ENCODE results near the gene KCNQ5. TPM values are rescaled to one million over a fixed set of nuclear protein-coding genes. Genes with fewer than 3 reads are reported as not detected.

Gene KCNQ5
- total RNA-seq, 1 donor from 2014 or later, result 1.5 TPM

DNA sequence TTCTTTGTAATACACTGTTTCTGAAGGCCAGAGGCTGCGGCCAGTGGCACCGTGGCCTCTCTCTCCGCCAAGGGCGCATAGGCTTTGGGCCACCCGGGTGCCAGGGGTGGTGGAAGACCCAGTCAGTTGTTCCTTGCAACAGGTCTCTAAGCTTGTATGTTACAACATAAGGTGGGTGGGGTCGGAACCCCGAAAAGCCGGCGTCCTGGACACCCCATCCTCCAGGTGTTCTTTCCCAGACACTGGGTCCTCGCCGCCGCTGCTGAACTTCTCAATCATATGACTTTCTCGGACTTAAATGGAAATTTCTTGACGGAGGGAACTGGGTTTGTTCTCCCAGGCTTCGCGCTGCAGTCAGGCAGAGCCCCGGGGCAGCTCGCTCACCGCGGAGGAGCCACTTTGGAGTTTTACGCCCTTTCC is 983 bp upstream of the KCNQ5 start:
- peaks cover 16% of the 10 kb centered on the region for H3K27me3 Mint-ChIP-seq (ENCODE audit: unreplicated experiment)
- peak; percentile 17 for DNase-seq

DNA sequence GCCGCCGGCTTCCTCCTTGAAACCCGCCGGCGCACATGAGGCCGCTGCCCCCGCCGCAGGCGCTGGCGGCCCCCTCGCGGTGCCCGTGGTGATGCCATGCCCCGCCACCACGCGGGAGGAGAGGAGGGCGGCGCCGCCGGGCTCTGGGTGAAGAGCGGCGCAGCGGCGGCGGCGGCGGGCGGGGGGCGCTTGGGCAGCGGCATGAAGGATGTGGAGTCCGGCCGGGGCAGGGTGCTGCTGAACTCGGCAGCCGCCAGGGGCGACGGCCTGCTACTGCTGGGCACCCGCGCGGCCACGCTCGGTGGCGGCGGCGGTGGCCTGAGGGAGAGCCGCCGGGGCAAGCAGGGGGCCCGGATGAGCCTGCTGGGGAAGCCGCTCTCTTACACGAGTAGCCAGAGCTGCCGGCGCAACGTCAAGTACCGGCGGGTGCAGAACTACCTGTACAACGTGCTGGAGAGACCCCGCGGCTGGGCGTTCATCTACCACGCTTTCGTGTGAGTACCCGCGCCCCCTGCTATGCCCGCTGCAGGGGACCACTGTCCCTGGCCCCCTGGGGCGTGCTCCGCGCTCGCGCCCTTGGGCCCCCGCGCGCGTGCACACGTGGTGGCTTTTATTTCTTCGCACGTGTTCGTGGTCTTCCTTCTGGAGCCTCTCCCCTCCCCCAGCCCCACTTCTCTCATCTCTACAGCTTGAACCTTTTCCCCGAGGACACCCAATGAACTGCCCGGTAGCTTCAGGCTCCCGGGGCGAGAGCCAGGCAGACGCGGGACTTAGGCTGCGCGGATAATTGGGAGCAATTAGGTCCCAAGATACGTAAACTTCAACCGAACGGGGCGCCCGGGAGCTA is 453 bp downstream of the KCNQ5 start:
- peaks cover 16% of the 10 kb centered on the region for H3K27me3 Mint-ChIP-seq (ENCODE audit: unreplicated experiment)
- H3K27ac Mint-ChIP-seq (ENCODE audit: unreplicated experiment), result no peak overlapping the region
- peaks cover 4% of the 10 kb centered on the region for H3K9me3 Mint-ChIP-seq (ENCODE audit: unreplicated experiment)
- peak; percentile 71 for DNase-seq
- peaks cover 17% of the 10 kb centered on the region for H3K4me1 Mint-ChIP-seq (ENCODE audit: low read depth, unreplicated experiment)
- H3K4me3 Mint-ChIP-seq (ENCODE audit: unreplicated experiment), result peak overlapping the region; percentile 94
- no peaks in the 10 kb centered on the region for H3K36me3 Mint-ChIP-seq (ENCODE audit: unreplicated experiment)
- TF ChIP-seq, protein P1, sequence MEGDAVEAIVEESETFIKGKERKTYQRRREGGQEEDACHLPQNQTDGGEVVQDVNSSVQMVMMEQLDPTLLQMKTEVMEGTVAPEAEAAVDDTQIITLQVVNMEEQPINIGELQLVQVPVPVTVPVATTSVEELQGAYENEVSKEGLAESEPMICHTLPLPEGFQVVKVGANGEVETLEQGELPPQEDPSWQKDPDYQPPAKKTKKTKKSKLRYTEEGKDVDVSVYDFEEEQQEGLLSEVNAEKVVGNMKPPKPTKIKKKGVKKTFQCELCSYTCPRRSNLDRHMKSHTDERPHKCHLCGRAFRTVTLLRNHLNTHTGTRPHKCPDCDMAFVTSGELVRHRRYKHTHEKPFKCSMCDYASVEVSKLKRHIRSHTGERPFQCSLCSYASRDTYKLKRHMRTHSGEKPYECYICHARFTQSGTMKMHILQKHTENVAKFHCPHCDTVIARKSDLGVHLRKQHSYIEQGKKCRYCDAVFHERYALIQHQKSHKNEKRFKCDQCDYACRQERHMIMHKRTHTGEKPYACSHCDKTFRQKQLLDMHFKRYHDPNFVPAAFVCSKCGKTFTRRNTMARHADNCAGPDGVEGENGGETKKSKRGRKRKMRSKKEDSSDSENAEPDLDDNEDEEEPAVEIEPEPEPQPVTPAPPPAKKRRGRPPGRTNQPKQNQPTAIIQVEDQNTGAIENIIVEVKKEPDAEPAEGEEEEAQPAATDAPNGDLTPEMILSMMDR (IDR thresholded peaks at IDR 0.05; ENCODE audit: partially characterized antibody, unreplicated experiment), result peak; percentile 39

More for the DNA sequence above, 983 bp upstream of the KCNQ5 start:
- H3K9me3 Mint-ChIP-seq (ENCODE audit: unreplicated experiment), result peaks cover 4% of the 10 kb centered on the region
- peaks cover 17% of the 10 kb centered on the region for H3K4me1 Mint-ChIP-seq (ENCODE audit: low read depth, unreplicated experiment)
- no peaks in the 10 kb centered on the region for H3K36me3 Mint-ChIP-seq (ENCODE audit: unreplicated experiment)
- peak overlapping the region; percentile 86 for H3K4me3 Mint-ChIP-seq (ENCODE audit: unreplicated experiment)
- no peak overlapping the region for H3K27ac Mint-ChIP-seq (ENCODE audit: unreplicated experiment)
- TF ChIP-seq, protein P1 (IDR thresholded peaks at IDR 0.05; ENCODE audit: partially characterized antibody, unreplicated experiment), result no peak

DNA sequence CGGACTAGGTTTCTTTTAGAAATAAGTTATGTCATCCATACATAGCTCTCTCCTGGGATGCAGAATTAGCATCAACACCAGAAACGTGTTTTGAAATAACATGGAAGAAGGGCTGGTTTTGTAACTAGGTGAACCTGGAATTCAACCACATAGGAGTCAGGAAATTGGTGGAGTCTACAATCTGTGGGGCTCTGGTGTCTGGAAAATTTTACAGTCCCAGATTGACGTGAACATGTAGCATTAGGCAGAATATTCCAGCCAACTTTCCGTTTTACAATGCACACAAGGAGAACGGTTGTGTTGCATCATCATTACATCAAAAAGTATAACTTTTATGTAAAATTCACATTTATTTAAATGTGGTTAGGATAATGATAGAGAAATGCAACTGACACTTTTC is 1.9 kb downstream of the KCNQ5 start:
- Mint-ChIP-seq H3K9me3 (ENCODE audit: unreplicated experiment) (peaks cover 4% of the 10 kb centered on the region), H3K27ac (ENCODE audit: unreplicated experiment) (no peak overlapping the region), H3K27me3 (ENCODE audit: unreplicated experiment) (peaks cover 16% of the 10 kb centered on the region), H3K36me3 (ENCODE audit: unreplicated experiment) (no peaks in the 10 kb centered on the region), H3K4me1 (ENCODE audit: low read depth, unreplicated experiment) (peaks cover 17% of the 10 kb centered on the region), H3K4me3 (ENCODE audit: unreplicated experiment) (no peak overlapping the region)
- TF ChIP-seq, protein P1 (IDR thresholded peaks at IDR 0.05; ENCODE audit: partially characterized antibody, unreplicated experiment), result no peak
- DNase-seq, result no peak

DNA sequence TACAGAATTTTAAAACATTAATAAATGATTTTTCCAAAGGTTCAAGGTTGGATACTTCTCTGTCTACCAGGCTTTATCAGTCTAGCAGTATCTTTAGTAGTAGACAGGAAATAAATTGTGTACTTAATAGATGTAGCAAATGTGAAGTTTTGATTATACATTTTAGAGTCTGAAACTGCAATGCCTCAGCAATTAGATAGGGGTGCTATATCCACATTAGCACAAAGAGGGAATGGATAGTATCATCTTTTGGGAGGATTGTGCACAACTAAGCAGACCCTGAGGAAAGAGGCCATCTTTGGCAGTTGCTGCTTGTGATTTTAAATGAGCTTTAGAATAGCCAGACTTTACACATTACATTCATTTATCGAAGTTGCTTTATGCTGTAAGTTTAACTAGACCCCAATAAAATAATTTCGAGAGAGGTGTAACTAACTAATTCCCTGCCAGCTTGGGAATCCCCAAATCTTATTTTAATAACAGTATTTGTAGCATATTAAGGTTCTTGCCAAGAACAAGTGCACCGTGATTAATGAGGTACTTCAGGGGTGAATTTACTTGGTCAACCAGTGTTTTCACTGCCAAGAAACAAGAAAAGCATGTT is 2.8 kb downstream of the KCNQ5 start:
- TF ChIP-seq, protein P1 (IDR thresholded peaks at IDR 0.05; ENCODE audit: partially characterized antibody, unreplicated experiment), result peak; percentile 74
- peaks cover 4% of the 10 kb centered on the region for H3K9me3 Mint-ChIP-seq (ENCODE audit: unreplicated experiment)
- H3K4me1 Mint-ChIP-seq (ENCODE audit: low read depth, unreplicated experiment), result peaks cover 17% of the 10 kb centered on the region
- no peak for DNase-seq
- H3K36me3 Mint-ChIP-seq (ENCODE audit: unreplicated experiment), result no peaks in the 10 kb centered on the region
- H3K27me3 Mint-ChIP-seq (ENCODE audit: unreplicated experiment), result peaks cover 16% of the 10 kb centered on the region
- no peak overlapping the region for H3K4me3 Mint-ChIP-seq (ENCODE audit: unreplicated experiment)
- no peak overlapping the region for H3K27ac Mint-ChIP-seq (ENCODE audit: unreplicated experiment)

DNA sequence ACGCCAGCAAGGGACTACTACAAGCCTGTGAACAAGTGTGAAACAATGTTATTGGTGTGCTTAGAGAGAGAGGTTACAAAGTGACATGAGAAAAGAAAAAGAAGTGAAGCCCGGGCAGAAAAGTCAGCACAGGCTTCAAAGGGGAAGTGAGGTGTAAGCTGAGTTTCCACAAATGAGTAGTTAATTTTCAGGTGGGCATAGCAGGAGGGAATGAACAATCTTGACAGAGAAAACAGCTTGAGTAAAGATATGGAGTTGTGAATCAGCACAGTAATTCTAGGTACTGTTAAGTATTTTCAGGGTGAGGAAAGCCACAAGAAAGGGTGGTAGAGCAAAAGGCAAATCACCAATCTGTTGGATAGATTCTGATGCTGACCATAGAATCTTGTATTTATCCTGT is 4.3 kb downstream of the KCNQ5 start:
- no peak overlapping the region for H3K4me3 Mint-ChIP-seq (ENCODE audit: unreplicated experiment)
- no peak for DNase-seq
- TF ChIP-seq, protein P1 (IDR thresholded peaks at IDR 0.05; ENCODE audit: partially characterized antibody, unreplicated experiment), result no peak
- no peak overlapping the region for H3K27ac Mint-ChIP-seq (ENCODE audit: unreplicated experiment)
- no peaks in the 10 kb centered on the region for H3K36me3 Mint-ChIP-seq (ENCODE audit: unreplicated experiment)
- H3K9me3 Mint-ChIP-seq (ENCODE audit: unreplicated experiment), result peaks cover 2% of the 10 kb centered on the region
- peaks cover 3% of the 10 kb centered on the region for H3K4me1 Mint-ChIP-seq (ENCODE audit: low read depth, unreplicated experiment)
- peaks cover 10% of the 10 kb centered on the region for H3K27me3 Mint-ChIP-seq (ENCODE audit: unreplicated experiment)
